Esophagus muscularis mucosa (tissue), 4 donors: ENCODE data around the gene COMMD4.

Experiments
- EP300 ChIP-seq: sonication (generic); formaldehyde crosslinking; IDR thresholded peaks from one replicate; pipeline ENCODE4 v1.6.1; 2017; ENCODE audit warnings: antibody characterized with exemption
- POLR2A ChIP-seq: fragments of 450-650 bp; IDR thresholded peaks from one replicate; pipeline ENCODE4 v1.6.1; 2017; ENCODE audit warnings: antibody characterized with exemption, moderate library complexity, mild to moderate bottlenecking, low read depth
- TF ChIP-seq, protein P1 (sequence below), 3 experiments: fragments of 200-600 bp in 2 of 3; fragments of 450-650 bp in 1 of 3; sonication (generic) in 2 of 3; IDR thresholded peaks; one replicate each; pipeline ENCODE4 v1.5.1; 2017 to 2019; ENCODE audit warnings: antibody characterized with exemption in 3 of 3, mild to moderate bottlenecking in 2 of 3, moderate library complexity in 1 of 3

DNA sequence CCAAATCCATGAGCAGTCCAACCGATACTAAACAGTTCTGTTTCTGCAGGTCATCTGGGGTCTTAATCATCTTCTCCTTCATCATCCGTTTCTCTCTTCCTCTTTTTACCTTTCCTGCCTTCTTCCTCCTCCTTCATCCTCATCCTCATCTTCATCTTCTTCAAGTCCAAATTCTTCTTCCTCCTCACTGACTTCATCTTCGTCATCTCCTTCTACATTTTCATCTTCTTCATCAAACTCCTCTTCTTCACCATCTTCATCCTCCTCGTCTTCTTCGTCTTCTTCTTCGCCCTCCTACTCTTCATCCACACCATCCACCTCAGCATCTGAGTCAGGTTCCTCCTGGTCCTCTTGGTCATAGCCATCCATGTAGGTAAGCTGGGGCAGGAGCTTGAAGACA, 14.2 kb upstream of the COMMD4 start:
- TF ChIP-seq, protein P1, sequence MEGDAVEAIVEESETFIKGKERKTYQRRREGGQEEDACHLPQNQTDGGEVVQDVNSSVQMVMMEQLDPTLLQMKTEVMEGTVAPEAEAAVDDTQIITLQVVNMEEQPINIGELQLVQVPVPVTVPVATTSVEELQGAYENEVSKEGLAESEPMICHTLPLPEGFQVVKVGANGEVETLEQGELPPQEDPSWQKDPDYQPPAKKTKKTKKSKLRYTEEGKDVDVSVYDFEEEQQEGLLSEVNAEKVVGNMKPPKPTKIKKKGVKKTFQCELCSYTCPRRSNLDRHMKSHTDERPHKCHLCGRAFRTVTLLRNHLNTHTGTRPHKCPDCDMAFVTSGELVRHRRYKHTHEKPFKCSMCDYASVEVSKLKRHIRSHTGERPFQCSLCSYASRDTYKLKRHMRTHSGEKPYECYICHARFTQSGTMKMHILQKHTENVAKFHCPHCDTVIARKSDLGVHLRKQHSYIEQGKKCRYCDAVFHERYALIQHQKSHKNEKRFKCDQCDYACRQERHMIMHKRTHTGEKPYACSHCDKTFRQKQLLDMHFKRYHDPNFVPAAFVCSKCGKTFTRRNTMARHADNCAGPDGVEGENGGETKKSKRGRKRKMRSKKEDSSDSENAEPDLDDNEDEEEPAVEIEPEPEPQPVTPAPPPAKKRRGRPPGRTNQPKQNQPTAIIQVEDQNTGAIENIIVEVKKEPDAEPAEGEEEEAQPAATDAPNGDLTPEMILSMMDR (IDR thresholded peaks at IDR 0.05): no peak
- TF ChIP-seq POLR2A (no peak), EP300 (no peak)
